ENCODE results near the gene CEBPG. TPM values are rescaled to one million over a fixed set of nuclear protein-coding genes. Genes with fewer than 3 reads are reported as not detected.
A peak's percentile ranks its signal among the peaks of the same experiment; 100 is the strongest.

CEBPG gene
- total and polyA plus RNA-seq, 12 donors = 10.4 to 22.2 (median 14.3) TPM

DNA sequence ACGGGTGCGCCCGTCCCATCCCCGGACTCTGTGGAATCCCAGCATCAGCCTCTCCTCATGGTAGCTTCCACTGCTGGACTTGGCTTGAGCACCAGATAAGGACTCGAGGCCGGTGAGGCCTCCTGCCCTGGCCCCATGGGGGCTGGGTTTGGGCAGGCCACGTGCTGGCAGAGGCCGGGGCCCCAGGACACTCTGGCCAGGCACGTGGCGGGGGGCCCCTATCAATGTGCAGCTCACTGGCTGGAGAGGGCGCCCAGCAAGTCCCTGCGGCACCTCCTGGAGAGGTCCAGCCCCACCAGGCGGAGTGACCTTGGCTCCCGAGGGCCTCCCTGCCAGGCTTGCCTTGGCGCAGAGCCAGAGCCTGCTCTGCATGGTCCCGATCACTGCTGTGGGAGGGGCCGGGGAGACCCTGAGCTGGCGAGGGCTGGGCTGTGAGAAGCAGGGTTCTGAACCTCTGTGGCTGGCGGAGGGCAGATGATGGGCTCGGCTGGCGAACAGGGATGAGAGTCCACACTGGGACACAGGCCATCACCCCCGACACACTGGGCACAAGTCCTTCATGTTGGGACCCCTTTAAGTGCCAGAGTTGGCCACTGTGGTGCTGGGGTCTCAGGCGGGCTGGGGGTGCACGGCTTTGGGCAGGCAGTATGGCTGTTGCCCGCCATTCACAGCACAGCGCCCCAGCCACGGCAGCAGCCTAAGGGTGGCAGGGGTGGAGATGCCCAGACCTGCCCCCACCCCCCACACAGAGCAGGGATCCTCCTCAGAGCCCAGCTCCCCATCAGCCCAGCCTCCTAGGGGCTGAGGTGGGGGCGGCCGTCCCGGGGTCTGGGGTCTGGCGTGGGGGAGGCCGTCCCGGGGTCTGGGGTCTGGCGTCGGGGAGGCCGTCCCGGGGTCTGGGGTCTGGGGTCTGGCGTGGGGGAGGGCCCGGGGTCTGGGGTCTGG is 19.1 kb downstream of the CEBPG start:
- no peak for DNase-seq
- intact Hi-C loops (cut with DNase I) = loop anchor here in 1 of 10 donors (10.0 kb wide), 1 partner anchor 962 kb away; no protein-coding TSS in a partner anchor

DNA sequence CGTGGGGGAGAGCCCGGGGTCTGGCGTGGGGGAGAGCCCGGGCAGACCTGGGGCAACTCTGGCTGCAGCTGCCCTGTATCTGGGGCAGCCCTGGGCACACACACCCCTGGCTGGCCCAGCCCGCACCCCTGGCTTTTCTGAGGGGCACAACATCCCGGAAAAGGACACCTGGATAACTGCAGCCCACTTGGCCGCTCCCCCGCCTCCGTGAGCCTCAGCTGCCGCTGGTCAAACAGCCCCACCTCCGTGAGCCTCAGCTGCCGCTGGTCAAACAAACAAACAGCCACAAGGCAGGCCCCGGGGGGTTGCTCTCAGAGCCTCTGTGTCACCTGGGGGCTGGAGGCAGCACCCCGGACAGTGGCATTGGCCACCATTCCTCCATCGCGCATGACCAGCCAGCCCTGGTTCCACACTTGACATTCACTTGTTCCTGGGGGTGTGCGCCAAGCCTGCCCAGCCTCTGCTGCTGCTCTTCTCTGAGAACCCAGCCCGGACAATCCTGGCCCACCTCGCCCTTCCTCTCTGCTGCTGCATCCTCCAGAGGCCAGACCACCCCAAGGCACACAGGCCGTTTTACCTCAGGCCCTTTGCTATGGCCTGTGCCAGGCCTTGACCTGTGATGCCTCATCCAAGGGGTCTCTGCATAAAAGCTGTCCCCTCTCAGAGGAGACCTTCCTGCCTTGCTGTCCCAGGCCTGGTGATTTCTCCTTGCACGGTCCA is 19.9 kb downstream of the CEBPG start:
- Histone ChIP-seq H3K27ac (peak overlapping the region in 4 of 10 donors; percentile 1 to 57 (median 25)), H3K27me3 (no peaks in the 10 kb centered on the region), H3K36me3 (peaks cover 0 to 3% (median 0%) of the 10 kb centered on the region in 9 donors), H3K4me1 (peaks cover 27 to 99% (median 86%) of the 10 kb centered on the region in 9 donors), H3K4me3 (no peak overlapping the region), H3K9me3 (no peaks in the 10 kb centered on the region)
- ATAC-seq (no peak), DNase-seq (no peak)
- no peak for TF ChIP-seq CTCF (IDR thresholded peaks at IDR 0.05)
- 82 to 86% methylated on average over 20 to 21 of the region's 21 CpGs for WGBS, 2 donors
- intact Hi-C loops (cut with DNase I) = loop anchor here in 1 of 10 donors (10.0 kb wide), 1 partner anchor 961 kb away; no protein-coding TSS in a partner anchor

More for the DNA sequence above, 19.1 kb downstream of the CEBPG start:
- peaks cover 32 to 99% (median 94%) of the 10 kb centered on the region in 9 donors for H3K4me1 ChIP-seq
- H3K27me3 ChIP-seq = no peaks in the 10 kb centered on the region
- no peak overlapping the region for H3K4me3 ChIP-seq
- peaks cover 0 to 9% (median 0%) of the 10 kb centered on the region in 9 donors for H3K36me3 ChIP-seq
- no peaks in the 10 kb centered on the region for H3K9me3 ChIP-seq
- WGBS, 2 donors = 68 to 70% methylated on average over 31 to 36 of the region's 39 CpGs
- no peak for TF ChIP-seq CTCF (IDR thresholded peaks at IDR 0.05)
- no peak overlapping the region for H3K27ac ChIP-seq
- no peak for ATAC-seq

- DNase-seq (peak in 1 of 2 donors; percentile 61), ATAC-seq (peak in 3 of 8 donors; percentile 4 to 46 (median 5))
- Histone ChIP-seq H3K27me3 (no peaks in the 10 kb centered on the region), H3K9me3 (no peaks in the 10 kb centered on the region), H3K4me1 (peaks cover 20 to 93% (median 79%) of the 10 kb centered on the region in 9 donors), H3K4me3 (no peak overlapping the region), H3K36me3 (peaks cover 0 to under 1% (median 0%) of the 10 kb centered on the region in 9 donors), H3K27ac (peak overlapping the region in 7 of 10 donors; percentile 1 to 57 (median 15))
- intact Hi-C loops (cut with DNase I) = loop anchor here in 1 of 10 donors (10.0 kb wide), 1 partner anchor 961 kb away; no protein-coding TSS in a partner anchor
- TF ChIP-seq CTCF (IDR thresholded peaks at IDR 0.05) = no peak
- 71 to 85% methylated on average over 28 to 30 of the region's 30 CpGs for WGBS, 2 donors
These were observed 20.7 kb downstream of the CEBPG start for GRCh38 chr19:33394006-33394722.
